SK-N-SH treated with all-trans-retinoic acid at 6 μM for 48 hours (cell line): ENCODE data around the gene HS6ST3.

ENCODE experiments used
- ATAC-seq: fragments of 200-7000 bp; cut with Tn5 transposase; 3 replicates; pipeline ENCODE4 v1.9.1; 2020; ENCODE audit warnings: mild to moderate bottlenecking, moderate library complexity
- ARNTL ChIP-seq: fragments of 450-650 bp; formaldehyde crosslinking; IDR thresholded peaks from 2 replicates; pipeline ENCODE4 v1.5.0; 2020; ENCODE audit warnings: low read depth, mild to moderate bottlenecking, moderate library complexity, borderline replicate concordance
- CSDC2 ChIP-seq: fragments of 250-450 bp; sonication (Bioruptor Pico); IDR thresholded peaks from 2 replicates; pipeline ENCODE4 v1.5.0; 2020; ENCODE audit warnings: mild to moderate bottlenecking, moderate library complexity
- ESRRG ChIP-seq: fragments of 250-450 bp; sonication (Bioruptor Pico); IDR thresholded peaks from 2 replicates; pipeline ENCODE4 v1.6.1; 2021; ENCODE audit warnings: mild to moderate bottlenecking
- GLIS3 ChIP-seq: fragments of 250-450 bp; sonication (Bioruptor Pico); IDR thresholded peaks from 2 replicates; pipeline ENCODE4 v1.5.0; 2020; ENCODE audit warnings: mild to moderate bottlenecking, moderate library complexity
- ISL1 ChIP-seq: fragments of 250-450 bp; sonication (Bioruptor Pico); IDR thresholded peaks from 2 replicates; pipeline ENCODE4 v2.1.2; 2022; ENCODE audit warnings: mild to moderate bottlenecking, moderate library complexity
- PPARA ChIP-seq: fragments of 250-450 bp; sonication (Bioruptor Pico); IDR thresholded peaks from 2 replicates; pipeline ENCODE4 v1.5.0; 2020; ENCODE audit warnings: mild to moderate bottlenecking, borderline replicate concordance
- RARB ChIP-seq: fragments of 250-450 bp; sonication (Bioruptor Pico); IDR thresholded peaks from 2 replicates; pipeline ENCODE4 v1.8.0; 2021; ENCODE audit warnings: mild to moderate bottlenecking, moderate library complexity
- SNAI2 ChIP-seq: fragments of 250-450 bp; sonication (Bioruptor Pico); IDR thresholded peaks from 2 replicates; pipeline ENCODE4 v1.5.0; 2020; ENCODE audit warnings: mild to moderate bottlenecking, moderate library complexity
- TCF4 ChIP-seq: fragments of 250-450 bp; sonication (Bioruptor Pico); IDR thresholded peaks from 2 replicates; pipeline ENCODE4 v1.8.0; 2021; ENCODE audit warnings: mild to moderate bottlenecking, moderate library complexity, borderline replicate concordance
- ZC3H10 ChIP-seq: fragments of 250-450 bp; sonication (Bioruptor Pico); IDR thresholded peaks from 2 replicates; pipeline ENCODE4 v1.5.1; 2021; ENCODE audit warnings: mild to moderate bottlenecking, moderate library complexity
- ZFP30 ChIP-seq: fragments of 450-650 bp; formaldehyde crosslinking; IDR thresholded peaks from 2 replicates; pipeline ENCODE4 v1.5.0; 2022; ENCODE audit warnings: mild to moderate bottlenecking, moderate library complexity
- ZNF565 ChIP-seq: fragments of 450-650 bp; formaldehyde crosslinking; conservative IDR thresholded peaks from 2 replicates; pipeline ENCODE4 v1.5.0; 2020; ENCODE audit warnings: low read depth, mild to moderate bottlenecking, moderate library complexity
- ZNF70 ChIP-seq: fragments of 450-650 bp; formaldehyde crosslinking; IDR thresholded peaks from 2 replicates; pipeline ENCODE4 v1.5.0; 2020; ENCODE audit warnings: mild to moderate bottlenecking, moderate library complexity
- TF ChIP-seq, protein P1 (sequence below): fragments of 250-450 bp; sonication (Bioruptor Pico); IDR thresholded peaks from 2 replicates; pipeline ENCODE4 v1.5.1; 2020; ENCODE audit warnings: low read depth, mild to moderate bottlenecking, moderate library complexity
- TF ChIP-seq, protein P2 (sequence below): fragments of 250-450 bp; sonication (Bioruptor Pico); IDR thresholded peaks from 2 replicates; pipeline ENCODE4 v1.8.0; 2021; ENCODE audit warnings: low read depth, mild to moderate bottlenecking, moderate library complexity, borderline replicate concordance
- TF ChIP-seq, protein P3 (sequence below): fragments of 250-450 bp; sonication (Bioruptor Pico); IDR thresholded peaks from 2 replicates; pipeline ENCODE4 v1.5.0; 2020; ENCODE audit warnings: mild to moderate bottlenecking, moderate library complexity

Gene HS6ST3

DNA sequence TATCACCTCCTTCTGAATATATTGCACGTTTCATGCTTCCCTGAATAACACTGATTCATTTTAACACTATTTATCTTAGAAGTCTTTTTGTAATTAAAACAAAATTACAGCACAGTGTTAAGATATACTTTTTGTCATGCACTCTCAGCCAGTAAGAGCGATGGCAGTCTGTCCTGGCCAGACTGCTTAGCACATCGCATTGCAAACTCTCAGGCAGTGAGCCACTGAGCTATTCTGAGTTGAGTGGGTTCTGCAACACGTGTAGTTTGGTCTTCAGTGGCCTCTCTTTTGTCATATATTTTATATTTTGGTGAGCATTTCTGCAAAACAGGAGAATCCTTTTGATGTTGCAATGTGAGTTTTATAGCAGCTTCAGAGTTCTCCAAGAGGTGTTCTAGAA is 332.1 kb downstream of the HS6ST3 start:
- no peak for TF ChIP-seq RARB (CRISPR knock-in tag)
- no peak for TF ChIP-seq TCF4 (CRISPR knock-in tag)
- TF ChIP-seq ESRRG (CRISPR knock-in tag): no peak
- TF ChIP-seq ISL1 (CRISPR knock-in tag): no peak
- TF ChIP-seq, protein P1, sequence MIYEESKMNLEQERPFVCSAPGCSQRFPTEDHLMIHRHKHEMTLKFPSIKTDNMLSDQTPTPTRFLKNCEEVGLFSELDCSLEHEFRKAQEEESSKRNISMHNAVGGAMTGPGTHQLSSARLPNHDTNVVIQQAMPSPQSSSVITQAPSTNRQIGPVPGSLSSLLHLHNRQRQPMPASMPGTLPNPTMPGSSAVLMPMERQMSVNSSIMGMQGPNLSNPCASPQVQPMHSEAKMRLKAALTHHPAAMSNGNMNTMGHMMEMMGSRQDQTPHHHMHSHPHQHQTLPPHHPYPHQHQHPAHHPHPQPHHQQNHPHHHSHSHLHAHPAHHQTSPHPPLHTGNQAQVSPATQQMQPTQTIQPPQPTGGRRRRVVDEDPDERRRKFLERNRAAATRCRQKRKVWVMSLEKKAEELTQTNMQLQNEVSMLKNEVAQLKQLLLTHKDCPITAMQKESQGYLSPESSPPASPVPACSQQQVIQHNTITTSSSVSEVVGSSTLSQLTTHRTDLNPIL (CRISPR knock-in tag): no peak
- no peak for TF ChIP-seq ZNF70 (CRISPR knock-in tag)
- TF ChIP-seq, protein P2, sequence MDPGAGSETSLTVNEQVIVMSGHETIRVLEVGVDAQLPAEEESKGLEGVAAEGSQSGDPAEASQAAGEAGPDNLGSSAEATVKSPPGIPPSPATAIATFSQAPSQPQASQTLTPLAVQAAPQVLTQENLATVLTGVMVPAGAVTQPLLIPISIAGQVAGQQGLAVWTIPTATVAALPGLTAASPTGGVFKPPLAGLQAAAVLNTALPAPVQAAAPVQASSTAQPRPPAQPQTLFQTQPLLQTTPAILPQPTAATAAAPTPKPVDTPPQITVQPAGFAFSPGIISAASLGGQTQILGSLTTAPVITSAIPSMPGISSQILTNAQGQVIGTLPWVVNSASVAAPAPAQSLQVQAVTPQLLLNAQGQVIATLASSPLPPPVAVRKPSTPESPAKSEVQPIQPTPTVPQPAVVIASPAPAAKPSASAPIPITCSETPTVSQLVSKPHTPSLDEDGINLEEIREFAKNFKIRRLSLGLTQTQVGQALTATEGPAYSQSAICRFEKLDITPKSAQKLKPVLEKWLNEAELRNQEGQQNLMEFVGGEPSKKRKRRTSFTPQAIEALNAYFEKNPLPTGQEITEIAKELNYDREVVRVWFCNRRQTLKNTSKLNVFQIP (CRISPR knock-in tag): no peak
- no peak for ATAC-seq

DNA sequence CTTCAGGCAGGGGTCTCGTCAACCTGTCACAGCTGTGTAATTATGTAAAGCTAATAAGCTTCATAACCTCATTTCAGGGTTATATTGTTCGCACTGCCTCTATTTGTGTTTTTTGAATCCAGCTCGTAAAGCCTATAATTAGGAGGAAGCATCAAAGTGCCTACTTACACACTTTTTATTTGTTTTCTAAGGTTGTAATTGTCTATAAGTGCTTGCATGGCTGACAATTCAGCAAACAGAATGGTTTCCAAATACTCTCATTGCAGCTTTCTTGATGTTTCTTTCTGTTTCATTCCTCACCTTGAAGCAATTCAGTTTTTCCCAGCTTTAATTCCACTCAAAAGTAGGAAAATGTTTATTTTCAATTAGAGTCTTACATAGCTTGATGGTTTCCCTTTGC is 336.3 kb downstream of the HS6ST3 start:
- ATAC-seq: no peak

DNA sequence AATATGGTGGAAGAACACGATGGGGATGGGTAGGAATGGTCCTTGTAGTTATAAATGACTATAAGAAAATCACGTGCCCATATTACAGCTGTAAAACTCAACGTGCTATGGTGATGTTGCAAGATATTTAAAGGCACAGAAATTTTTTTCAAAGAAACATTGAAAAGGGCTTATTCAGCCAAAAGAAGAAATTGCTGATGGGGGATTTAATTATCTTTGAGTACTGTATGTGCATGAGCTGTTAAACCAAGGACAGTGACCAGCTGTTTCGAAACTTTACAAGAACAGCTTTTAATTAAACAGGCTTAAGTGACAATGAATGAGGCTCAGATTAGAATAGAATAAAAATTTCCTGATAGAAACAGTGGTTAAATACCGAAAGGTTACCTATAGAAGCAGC is 339.0 kb downstream of the HS6ST3 start:
- ATAC-seq: no peak
- TF ChIP-seq SNAI2 (CRISPR knock-in tag): no peak
- no peak for TF ChIP-seq CSDC2
- no peak for TF ChIP-seq PPARA (CRISPR knock-in tag)
- TF ChIP-seq ZNF565: no peak
- no peak for TF ChIP-seq ZC3H10
- TF ChIP-seq ARNTL (CRISPR knock-in tag): no peak
- no peak for TF ChIP-seq GLIS3 (CRISPR knock-in tag)
- TF ChIP-seq, protein P2 (CRISPR knock-in tag): no peak
- TF ChIP-seq, protein P3, sequence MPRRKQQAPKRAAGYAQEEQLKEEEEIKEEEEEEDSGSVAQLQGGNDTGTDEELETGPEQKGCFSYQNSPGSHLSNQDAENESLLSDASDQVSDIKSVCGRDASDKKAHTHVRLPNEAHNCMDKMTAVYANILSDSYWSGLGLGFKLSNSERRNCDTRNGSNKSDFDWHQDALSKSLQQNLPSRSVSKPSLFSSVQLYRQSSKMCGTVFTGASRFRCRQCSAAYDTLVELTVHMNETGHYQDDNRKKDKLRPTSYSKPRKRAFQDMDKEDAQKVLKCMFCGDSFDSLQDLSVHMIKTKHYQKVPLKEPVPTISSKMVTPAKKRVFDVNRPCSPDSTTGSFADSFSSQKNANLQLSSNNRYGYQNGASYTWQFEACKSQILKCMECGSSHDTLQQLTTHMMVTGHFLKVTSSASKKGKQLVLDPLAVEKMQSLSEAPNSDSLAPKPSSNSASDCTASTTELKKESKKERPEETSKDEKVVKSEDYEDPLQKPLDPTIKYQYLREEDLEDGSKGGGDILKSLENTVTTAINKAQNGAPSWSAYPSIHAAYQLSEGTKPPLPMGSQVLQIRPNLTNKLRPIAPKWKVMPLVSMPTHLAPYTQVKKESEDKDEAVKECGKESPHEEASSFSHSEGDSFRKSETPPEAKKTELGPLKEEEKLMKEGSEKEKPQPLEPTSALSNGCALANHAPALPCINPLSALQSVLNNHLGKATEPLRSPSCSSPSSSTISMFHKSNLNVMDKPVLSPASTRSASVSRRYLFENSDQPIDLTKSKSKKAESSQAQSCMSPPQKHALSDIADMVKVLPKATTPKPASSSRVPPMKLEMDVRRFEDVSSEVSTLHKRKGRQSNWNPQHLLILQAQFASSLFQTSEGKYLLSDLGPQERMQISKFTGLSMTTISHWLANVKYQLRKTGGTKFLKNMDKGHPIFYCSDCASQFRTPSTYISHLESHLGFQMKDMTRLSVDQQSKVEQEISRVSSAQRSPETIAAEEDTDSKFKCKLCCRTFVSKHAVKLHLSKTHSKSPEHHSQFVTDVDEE (CRISPR knock-in tag): no peak
- TF ChIP-seq RARB (CRISPR knock-in tag): no peak
- TF ChIP-seq TCF4 (CRISPR knock-in tag): no peak
- TF ChIP-seq ZFP30 (CRISPR knock-in tag): no peak
- no peak for TF ChIP-seq ISL1 (CRISPR knock-in tag)

More for the DNA sequence above, 336.3 kb downstream of the HS6ST3 start:
- TF ChIP-seq, protein P3 (CRISPR knock-in tag): no peak
- no peak for TF ChIP-seq ZFP30 (CRISPR knock-in tag)

DNA sequence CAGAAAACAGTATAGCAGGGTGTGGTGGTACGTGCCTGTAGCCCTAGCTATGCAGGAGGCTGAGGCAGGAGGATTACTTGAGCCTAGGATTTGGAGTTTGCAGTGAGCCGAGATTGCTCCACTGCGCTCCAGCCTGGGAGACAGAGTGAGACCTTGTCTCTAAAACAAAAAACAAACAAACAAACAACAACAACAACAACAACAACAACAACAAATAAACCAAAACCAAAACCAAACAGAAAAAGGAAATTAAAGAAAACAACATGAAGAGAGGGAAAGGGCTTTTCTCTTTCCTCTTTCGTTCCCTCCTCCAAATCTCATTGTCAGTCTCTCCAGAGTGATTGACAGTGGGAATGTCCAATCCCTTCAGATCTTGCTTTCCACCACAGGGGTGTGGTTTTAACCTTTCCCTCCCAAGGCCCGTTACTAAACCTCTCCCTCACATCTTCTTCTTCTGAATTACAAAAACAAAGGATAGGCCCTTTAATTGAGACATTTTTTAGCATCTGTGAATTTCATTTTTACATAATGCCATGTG is 341.2 kb downstream of the HS6ST3 start:
- TF ChIP-seq ZFP30 (CRISPR knock-in tag) (no peak), TCF4 (CRISPR knock-in tag) (no peak), RARB (CRISPR knock-in tag) (no peak), ZNF565 (no peak), ESRRG (CRISPR knock-in tag) (no peak), GLIS3 (CRISPR knock-in tag) (no peak)
- ATAC-seq: no peak
